Tongue (tissue), 2 donors: ENCODE measurements around the gene PTPN22. TPM values are rescaled to one million over a fixed set of nuclear protein-coding genes. Genes with fewer than 3 reads are reported as not detected.

Experiments used
- DNase-seq: peaks from one replicate; pipeline ENCODE4 v3.0.0-alpha.2; 2015
- total RNA-seq: library from RNA; depleted of rRNA; stranded (reverse); fragments of >200 nt; gene quantifications from one replicate; pipeline ENCODE4 v1.2.3, GENCODE V29; 2014

PTPN22 gene
- total RNA-seq, 1 donor from 2014 or later = 0.92 TPM

GRCh38 chr1:113850127-113850796 lies 21.2 kb downstream of the PTPN22 start:
- DNase-seq = no peak

GRCh38 chr1:113849072-113849471 lies 22.4 kb downstream of the PTPN22 start:
- DNase-seq = no peak

GRCh38 chr1:113846391-113847035 lies 25.0 kb downstream of the PTPN22 start:
- DNase-seq = no peak

GRCh38 chr1:113836534-113836933 lies 35.0 kb downstream of the PTPN22 start:
- no peak for DNase-seq

- DNase-seq = peak; percentile 78
Observed at GRCh38 chr1:113835686-113836290, 35.7 kb downstream of the PTPN22 start.

- no peak for DNase-seq
Observed at GRCh38 chr1:113834716-113835115, 36.8 kb downstream of the PTPN22 start.

- DNase-seq = no peak
Observed at GRCh38 chr1:113830039-113830438, 41.5 kb downstream of the PTPN22 start.

- DNase-seq = no peak
Observed at GRCh38 chr1:113821916-113822315, 49.6 kb downstream of the PTPN22 start.

- no peak for DNase-seq
Observed at GRCh38 chr1:113818578-113818977, 52.9 kb downstream of the PTPN22 start.

GRCh38 chr1:113813218-113813617 lies 58.3 kb downstream of the PTPN22 start:
- no peak for DNase-seq

- DNase-seq = peak; percentile 68
Observed at GRCh38 chr1:113812661-113813135, 58.8 kb downstream of the PTPN22 start.

GRCh38 chr1:113811888-113812660 lies 59.4 kb downstream of the PTPN22 start, which contains the start of gene RSBN1:
Gene RSBN1 (minus strand): TSS chr1:113812476. CDS start chr1:113812412, 64 bp downstream.
- DNase-seq = peak; percentile 100

- DNase-seq = peak; percentile 54
Observed at GRCh38 chr1:113811156-113811887, 60.2 kb downstream of the PTPN22 start.

GRCh38 chr1:113809670-113810602 lies 61.6 kb downstream of the PTPN22 start:
- no peak for DNase-seq

- DNase-seq = no peak
Observed at GRCh38 chr1:113808450-113809195, 62.9 kb downstream of the PTPN22 start.

GRCh38 chr1:113805639-113806038 lies 65.9 kb downstream of the PTPN22 start:
- no peak for DNase-seq

- no peak for DNase-seq
Observed at GRCh38 chr1:113805256-113805531, 66.3 kb downstream of the PTPN22 start.

- no peak for DNase-seq
Observed at GRCh38 chr1:113804421-113805255, 66.9 kb downstream of the PTPN22 start.

- DNase-seq = no peak
Observed at GRCh38 chr1:113802367-113803007, 69.0 kb downstream of the PTPN22 start.
